WI38 (cell line): Measurements from ENCODE around the gene SLC39A1.

ENCODE experiments used
- H3K4me3 ChIP-seq: 2 replicates; pipeline ENCODE4 v1.5.1; 2011; ENCODE audit warnings: low read depth, mild to moderate bottlenecking, control low read depth, low read length
- CTCF ChIP-seq: IDR thresholded peaks from 2 replicates; pipeline ENCODE4 v1.5.1; 2012; ENCODE audit warnings: low read depth, mild to moderate bottlenecking, control low read depth, low read length

The SLC39A1 gene

GRCh38 chr1:153940756-153941155 is 22.6 kb downstream of the SLC39A1 start:
- H3K4me3 ChIP-seq, result no peak overlapping the region
- no peak for TF ChIP-seq CTCF

DNA sequence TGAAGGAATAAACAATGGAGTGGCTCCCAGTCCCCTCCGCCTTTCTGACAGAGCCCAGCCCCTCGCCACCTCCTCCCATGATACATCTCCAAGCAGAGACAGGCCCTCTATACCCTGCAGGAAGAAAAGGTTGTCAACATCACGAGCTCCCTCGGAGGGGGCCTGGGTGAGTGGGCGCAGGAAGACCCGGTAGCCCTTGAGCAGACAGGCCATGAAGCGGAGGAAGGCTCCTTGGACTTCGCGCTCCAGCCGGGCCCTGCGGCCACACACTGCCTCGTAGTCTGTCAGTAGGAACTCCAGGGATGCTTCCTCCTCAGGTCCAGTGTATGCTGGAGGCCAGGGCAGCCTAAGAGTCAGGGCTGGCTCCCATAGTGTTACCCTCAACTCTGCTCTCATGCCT is 23.9 kb downstream of the SLC39A1 start:
- no peak for TF ChIP-seq CTCF
- no peak overlapping the region for H3K4me3 ChIP-seq

DNA sequence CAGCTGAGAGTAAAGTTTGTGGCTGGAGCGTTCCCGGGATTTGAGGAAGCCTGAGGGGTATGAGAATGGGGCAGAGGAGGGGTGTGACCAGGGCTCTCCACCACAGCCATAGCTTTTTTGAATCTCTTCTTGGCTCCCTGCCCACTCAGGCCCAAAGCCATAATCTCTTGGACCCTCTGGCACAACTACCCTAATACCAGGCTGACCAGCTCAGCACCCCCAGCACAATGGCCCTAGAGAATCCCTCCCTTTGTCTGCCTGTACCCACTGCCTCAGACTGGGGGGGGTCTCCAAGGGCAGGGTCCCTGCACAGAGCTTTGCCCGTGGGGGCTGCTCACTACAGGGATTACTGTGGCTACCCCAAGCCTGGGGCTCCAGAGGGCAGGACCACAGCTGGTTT is 24.3 kb downstream of the SLC39A1 start:
- no peak overlapping the region for H3K4me3 ChIP-seq
- no peak for TF ChIP-seq CTCF

DNA sequence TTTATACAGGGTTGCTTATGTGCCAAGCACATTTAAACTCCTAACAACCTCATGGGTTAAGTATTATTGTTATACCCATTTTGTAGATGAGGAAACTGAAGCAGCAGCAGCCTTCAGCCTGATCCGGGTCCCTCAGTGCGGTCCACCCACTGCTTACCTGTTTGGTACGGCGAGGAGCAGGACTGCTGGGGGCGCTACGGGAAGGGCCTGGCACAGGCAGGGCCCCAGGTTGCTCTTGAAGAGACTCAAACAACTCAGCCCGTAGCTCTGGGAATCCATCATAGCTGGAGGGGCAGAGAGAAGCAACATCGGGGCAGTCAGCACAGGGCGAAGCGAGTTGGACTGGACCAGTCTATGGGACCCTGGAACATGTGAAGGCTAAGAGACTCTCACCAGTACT is 26.0 kb downstream of the SLC39A1 start:
- TF ChIP-seq CTCF, result no peak

GRCh38 chr1:153936011-153936802 is 27.1 kb downstream of the SLC39A1 start:
- no peak for TF ChIP-seq CTCF
- no peak overlapping the region for H3K4me3 ChIP-seq

More for the DNA sequence above, 26.0 kb downstream of the SLC39A1 start:
- H3K4me3 ChIP-seq, result no peak overlapping the region

GRCh38 chr1:153934746-153935145 is 28.6 kb downstream of the SLC39A1 start:
- H3K4me3 ChIP-seq, result no peak overlapping the region
- TF ChIP-seq CTCF, result no peak

GRCh38 chr1:153933955-153934354 is 29.4 kb downstream of the SLC39A1 start:
- H3K4me3 ChIP-seq, result no peak overlapping the region
- no peak for TF ChIP-seq CTCF
